ENCODE results near the gene LRRFIP1.

DNA sequence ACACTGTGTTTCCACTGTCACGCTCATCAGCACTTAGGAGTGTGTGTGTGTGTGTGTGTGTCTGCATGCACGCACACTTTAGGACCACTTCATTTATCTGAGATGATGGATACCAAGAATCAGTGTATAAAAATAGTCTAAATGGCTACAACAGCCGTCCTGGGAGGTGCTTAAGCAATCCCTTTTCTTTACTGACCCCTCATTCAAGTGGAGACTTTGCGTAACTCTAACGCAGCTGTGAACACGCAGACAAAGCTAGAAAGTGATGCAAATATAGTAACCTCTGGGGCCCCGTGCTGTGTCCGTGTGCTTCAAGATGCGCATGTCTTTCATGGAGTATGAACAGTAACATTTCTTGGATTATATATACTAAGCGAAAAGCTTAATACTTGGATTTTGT, 130.8 kb downstream of the LRRFIP1 start:
- TF ChIP-seq, protein P1, sequence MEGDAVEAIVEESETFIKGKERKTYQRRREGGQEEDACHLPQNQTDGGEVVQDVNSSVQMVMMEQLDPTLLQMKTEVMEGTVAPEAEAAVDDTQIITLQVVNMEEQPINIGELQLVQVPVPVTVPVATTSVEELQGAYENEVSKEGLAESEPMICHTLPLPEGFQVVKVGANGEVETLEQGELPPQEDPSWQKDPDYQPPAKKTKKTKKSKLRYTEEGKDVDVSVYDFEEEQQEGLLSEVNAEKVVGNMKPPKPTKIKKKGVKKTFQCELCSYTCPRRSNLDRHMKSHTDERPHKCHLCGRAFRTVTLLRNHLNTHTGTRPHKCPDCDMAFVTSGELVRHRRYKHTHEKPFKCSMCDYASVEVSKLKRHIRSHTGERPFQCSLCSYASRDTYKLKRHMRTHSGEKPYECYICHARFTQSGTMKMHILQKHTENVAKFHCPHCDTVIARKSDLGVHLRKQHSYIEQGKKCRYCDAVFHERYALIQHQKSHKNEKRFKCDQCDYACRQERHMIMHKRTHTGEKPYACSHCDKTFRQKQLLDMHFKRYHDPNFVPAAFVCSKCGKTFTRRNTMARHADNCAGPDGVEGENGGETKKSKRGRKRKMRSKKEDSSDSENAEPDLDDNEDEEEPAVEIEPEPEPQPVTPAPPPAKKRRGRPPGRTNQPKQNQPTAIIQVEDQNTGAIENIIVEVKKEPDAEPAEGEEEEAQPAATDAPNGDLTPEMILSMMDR (IDR thresholded peaks at IDR 0.05): no peak
- TF ChIP-seq EZH2 (IDR thresholded peaks at IDR 0.05; ENCODE audit: borderline replicate concordance, insufficient read depth, low read depth, low read length, poor library complexity, severe bottlenecking): no peak
